ENCODE data around the gene CCL4.

GRCh38 chr17:36055171-36055570 is 48.5 kb upstream of the CCL4 start:
- TF ChIP-seq CTCF (IDR thresholded peaks at IDR 0.05) (no peak), POLR2A (IDR thresholded peaks at IDR 0.05) (no peak)
